Cardiac atrium fibroblast (primary cell): ENCODE measurements around the gene GNG2. TPM values are rescaled to one million over a fixed set of nuclear protein-coding genes. Genes with fewer than 3 reads are reported as not detected.

ENCODE experiments used
- total RNA-seq: library from RNA; depleted of rRNA; stranded (reverse); fragments of >200 nt; gene quantifications from 2 replicates; pipeline ENCODE4 v1.2.3, GENCODE V29; 2015

Gene GNG2
- total RNA-seq, result 32.5 and 68.5 TPM in 2 replicates

GRCh38 chr14:51860164-51860824 lies at the start of gene GNG2:
GNG2 (plus strand) TSS chr14:51860612; CDS start chr14:51950679, 90,067 bp downstream.

DNA sequence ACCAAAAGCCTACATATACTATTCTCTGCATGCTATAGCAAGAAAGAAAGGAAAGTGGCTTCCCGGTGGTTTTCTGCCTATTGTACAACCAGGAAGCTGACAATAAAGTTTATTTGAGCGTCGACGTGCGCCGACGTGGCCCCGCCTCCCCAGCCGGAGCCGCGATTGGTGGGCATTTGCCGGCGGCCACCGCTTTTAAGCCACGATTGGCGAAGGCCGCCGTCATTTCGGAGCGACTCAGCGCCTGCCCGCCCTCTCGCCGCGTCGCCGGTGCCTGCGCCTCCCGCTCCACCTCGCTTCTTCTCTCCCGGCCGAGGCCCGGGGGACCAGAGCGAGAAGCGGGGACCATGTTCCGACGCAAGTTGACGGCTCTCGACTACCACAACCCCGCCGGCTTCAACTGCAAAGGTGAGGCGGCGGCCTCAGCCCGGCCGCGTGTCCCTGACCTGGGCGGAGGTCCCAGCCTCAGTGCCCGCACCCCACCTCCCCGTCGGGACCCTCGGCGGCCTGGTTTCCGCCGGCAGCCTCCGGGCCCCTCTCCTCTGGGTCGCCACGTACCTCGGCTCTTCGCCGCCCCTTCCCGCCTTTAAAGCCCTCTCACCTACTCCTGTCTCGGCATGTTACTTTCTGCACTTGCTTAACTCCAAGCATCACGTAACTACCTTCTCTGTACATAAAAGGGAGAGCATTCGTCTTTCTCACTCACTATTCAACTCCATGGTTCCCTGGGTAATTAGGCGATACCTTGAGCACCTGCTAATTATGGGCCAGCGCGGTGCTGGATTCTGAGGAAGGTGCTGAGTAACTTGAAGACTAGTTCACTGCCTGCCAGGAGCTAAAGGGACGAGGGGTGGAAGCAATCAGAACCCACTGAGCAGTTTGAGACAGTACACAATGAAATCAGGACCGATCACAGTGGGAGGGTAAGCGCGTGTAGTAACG lies 129.2 kb downstream of the GNG2 start, which contains the start of gene RTRAF:
Gene RTRAF (plus strand): TSS at position 254 of the 942 bp plus-strand sequence. CDS start 94 bp downstream, at position 348.

Other genes with a start within 250 kb of the GNG2 start
- gene FRMD6, start 208.7 kb upstream of the GNG2 start, total RNA-seq, result 46.9 and 77.0 TPM in 2 replicates
- 62.7 and 80.5 TPM in 2 replicates for gene RTRAF, start 128.9 kb downstream of the GNG2 start, total RNA-seq
- 394 and 648 TPM in 2 replicates for gene NID2, start 208.4 kb downstream of the GNG2 start, total RNA-seq